Measurements from ENCODE around the gene PDE12.
A peak's percentile ranks its signal among the peaks of the same experiment; 100 is the strongest.
"Not testable (repeated sequence)": the region's sequence is repeated elsewhere in the genome, so short reads cannot be mapped to it uniquely, and the experiment has no call there.

PDE12 gene

DNA sequence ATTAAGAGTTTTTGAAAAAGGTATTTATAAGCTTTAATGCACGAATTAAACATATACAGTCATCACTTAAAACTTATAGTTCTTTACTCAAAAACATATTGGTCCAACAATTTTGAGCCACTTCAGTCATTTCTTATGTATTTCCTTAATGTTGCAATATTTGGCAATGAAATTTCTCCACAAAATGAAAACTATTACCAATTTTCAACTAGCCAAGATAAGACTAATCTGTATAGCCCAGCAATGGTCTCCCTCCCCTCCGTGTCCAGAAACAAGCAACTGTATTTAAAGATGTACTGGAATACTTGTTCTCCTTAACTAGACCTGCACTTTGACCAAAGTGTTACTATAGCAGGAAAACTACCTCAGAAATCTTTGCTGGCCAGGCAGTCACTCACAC lies 31.8 kb downstream of the PDE12 start:
- DNase-seq, result no peak

DNA sequence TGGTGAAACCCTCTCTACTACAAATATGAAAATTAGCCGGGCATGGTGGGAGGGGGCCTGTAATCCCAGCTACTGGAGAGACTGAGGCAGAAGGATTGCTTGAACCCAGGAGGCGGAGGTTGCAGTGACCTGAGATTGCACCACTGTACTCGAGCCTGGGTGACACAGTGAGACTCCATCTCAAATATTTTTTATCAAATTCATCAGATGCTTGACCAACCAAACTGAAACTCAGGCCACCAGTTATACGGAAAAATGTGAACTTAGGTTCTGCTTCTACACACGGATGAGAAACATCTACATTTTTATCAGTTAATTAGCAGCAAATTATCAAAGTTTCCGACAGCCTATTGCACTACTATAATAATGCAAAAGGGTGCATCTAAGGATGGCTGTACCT lies 36.2 kb downstream of the PDE12 start:
- DNase-seq, result no peak

DNA sequence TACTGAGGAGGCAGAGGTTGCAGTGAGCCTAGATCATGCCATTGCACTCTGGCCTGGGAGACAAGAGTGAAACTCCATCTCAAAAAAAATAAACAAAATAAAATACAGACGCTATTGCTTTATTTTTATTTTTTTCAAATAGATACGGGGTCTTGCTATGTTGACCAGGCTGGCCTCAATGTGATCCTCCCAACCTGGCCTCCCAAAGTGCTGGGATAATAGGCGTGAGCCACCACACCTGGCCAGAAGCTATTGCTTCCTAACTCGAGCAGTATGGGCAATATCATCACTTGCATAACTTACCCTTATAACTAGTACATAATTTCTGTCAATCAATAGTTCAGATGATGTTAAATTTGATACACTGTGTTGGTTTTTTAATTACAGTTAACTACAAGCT lies 38.1 kb downstream of the PDE12 start:
- no peak for DNase-seq

DNA sequence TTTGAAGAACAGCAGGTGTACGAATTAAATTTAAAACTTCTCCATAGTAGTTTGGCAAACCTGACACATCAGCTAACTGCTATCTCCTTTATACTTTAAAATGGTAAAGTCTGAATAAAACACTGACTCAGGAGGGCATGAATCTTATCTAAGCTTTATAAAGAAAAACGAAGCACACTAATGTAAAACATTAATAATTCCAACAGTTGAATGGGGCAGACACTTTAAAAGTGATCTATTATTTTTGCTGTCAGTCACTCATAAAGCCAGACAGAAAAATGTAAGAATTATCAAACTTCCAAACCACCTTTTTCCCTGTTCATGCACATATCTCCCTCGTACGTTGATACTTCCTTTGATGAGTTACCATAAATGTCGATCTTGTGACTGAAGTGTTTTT lies 38.5 kb downstream of the PDE12 start:
- DNase-seq, result no peak

DNA sequence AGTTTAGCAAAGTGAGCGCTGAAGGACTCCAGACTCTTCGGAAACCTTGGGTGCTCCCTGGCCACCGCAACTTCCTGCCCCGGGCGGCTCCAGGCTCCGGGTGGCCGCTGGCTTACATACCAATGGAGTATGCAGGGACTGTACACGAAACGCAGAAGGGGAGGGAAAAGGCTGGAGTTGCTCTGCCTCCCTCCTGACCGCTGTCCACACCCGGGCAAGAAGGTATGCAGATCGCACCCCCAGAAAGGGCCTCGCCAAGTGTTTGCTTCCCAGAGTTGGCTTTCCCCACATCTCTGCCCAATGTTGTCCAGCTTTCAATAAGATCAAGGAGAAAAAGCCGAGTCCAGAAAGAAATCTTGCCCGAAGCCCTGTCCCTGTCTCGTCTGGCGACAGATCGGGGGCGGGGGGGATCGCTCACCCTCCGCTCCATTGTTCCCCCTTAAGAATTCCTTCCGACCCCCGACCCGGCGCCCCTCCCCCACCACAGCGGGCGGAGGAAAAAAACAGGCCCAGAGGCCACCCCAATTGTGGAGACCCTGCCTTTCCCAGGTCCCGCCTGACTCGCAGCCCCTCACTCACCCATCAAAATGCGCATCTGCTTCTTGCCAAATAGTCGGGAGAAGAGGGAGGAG lies 40.5 kb downstream of the PDE12 start:
- peak; percentile 75 for DNase-seq

DNA sequence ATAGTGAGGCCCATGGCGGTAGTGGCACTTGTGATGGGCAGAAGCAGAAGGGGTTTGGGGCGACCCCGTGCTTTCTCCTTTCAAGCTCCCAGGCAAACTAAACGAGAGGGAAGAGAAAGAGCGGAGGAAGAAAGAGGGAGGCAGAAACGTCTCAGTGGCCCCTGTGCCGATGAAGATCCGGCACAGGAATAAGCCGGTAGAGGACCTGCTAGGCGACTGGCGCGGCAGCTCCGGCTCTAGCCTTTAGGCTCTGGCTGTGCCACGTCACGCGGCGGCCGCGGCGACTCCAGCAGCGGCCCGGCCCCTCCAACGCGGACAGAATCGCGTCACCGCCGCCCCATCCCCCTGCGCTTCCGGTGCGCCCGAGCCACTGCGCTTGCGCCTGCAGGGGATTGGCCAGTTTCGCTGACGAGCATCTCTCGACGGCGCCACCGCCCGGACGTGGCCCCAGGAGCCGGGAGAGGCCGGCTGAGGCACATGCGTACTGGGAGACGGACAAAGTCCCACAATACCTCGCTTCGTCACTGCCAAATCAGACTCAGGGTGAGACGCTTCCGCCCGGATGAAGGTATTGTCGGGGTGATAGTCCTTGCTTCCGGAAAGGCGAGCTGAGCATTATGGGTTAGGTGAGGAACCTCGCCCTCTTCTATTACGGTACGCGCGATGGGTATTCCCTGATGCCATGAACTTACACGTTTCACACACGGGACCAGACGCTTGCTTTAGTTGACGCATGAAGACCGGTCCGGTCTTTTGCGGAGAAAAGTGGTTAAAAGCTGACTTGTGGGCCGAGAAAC lies 41.3 kb downstream of the PDE12 start, which contains the start of gene ARF4:
TSS of gene ARF4 (minus strand) at position 218 of the 797 bp plus-strand sequence. CDS start at position 14, 204 bp downstream.
- peak; percentile 98 for DNase-seq

DNA sequence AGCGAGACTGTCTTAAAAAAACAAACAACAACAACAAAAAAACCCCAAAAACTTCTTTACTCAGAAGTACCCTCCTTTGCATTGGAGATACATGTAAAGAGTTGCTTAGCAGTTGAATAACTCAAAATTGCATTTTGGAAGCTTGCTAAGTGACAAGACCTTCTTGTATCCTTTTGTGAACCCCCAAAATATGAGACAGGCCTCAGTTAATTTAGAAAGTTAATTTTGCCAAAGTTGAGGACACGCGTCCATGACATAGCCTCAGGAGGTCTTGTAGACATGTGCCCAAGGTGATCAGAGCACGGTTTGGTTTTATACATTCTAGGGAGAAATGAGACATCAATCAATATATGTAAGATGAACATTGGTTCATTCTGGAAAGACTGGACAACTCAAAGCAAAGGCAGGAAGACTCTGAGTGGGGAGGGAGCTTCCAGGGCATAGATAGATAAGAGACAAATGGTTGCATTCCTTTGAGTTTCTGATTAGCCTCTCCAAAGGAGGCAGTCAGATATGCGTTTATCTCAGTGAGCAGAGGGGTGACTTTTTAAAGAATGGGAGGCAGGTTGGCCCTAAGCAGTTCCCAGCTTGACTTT lies 42.8 kb downstream of the PDE12 start:
- no peak for DNase-seq

DNA sequence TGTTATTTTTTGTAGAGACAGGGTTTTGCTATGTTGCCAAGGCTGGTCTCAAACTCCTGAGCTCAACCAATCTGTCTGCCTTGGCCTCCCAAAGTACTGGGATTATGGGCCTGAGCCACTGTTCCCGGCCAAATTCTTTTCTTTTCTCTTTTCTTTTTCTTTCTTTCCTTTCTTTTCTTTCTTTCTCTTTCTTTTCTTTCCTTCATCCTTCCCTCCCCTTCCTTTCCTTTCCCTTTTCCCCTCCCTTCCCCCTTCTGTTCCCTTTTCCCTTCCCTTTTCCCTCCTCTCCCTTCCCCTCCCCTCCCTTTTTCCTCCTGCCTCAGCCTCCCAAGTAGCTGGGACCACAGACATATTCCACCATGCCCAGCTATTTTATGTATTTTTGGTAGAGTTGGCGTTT lies 44.1 kb downstream of the PDE12 start:
- DNase-seq, result no peak

DNA sequence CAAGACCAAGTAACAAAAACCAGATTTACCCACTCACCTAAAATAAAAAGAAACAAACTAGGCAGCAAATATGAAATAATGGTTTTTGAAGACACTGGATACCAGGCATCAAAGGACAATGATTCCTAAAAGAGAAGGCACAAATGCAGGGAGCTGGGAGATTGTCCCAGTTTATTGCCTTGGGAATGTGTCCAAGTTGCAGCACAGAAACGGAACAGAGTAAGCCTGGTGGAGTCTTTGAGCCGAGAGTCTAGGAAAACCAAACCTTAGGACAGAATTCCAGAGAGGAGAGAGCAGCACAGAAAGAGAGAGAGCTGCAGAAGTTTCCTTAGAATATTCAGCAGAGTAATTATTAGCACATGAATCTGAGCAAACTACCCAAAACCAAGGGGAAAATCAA lies 48.9 kb downstream of the PDE12 start:
- DNase-seq, result no peak

DNA sequence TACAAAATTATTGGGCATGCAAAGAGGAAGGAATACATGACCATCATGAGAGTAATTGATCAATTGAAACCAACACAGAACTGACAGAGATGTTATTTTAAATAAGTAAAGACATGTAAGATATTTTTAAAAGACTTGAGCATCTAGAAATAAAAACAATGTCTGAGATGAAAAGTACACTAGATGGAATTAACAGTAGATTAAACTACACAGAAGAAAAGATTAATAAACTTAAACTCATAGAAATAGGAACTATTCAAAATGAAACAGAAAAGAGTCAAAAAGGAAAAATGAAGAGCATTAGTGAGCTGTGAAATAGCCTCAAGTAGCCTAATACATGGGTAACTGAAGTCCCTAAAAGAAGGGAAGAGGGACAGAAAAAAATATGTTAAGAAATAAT lies 49.6 kb downstream of the PDE12 start:
- no peak for DNase-seq

DNA sequence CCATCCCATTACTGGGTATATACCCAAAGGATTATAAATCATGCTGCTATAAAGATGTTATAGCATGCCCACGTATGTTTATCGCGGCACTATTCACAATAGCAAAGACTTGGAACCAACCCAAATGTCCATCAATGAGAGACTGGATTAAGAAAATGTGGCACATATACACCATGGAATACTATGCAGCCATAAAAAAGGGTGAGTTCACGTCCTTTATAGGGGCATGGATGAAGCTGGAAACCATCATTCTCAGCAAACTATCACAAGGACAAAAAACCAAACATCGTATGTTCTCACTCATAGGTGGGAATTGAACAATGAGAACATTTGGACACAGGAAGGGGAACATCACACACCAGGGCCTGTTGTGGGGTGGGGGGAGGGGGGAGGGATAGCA lies 55.8 kb downstream of the PDE12 start:
- DNase-seq, result not testable (repeated sequence)

DNA sequence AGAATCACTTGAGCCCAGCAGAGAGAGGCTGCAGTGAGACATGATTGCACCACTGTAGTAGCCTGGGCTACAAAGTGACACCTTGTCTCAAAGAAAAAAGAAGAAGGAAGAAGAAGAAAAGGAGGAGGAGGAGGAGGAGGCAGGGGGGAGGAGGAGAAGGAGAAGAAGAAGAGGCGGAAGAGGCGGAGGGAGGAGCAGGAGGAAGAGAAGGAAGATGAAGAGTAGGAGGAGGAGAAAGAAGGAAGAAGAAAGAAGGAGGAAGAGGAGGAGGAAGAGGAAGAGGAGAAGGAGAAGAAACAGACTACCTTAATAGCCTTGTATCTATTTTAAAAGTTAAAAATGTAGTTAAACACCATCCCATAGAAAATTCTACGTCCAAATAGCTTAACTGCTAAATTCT lies 60.2 kb downstream of the PDE12 start:
- no peak for DNase-seq

Measured in stimulated activated CD4-positive, alpha-beta T cell treated with anti-CD3 and anti-CD28 coated beads, Interleukin-15, amount 100 ng/mL, for 24 hours (primary cell).